Activated T-cell treated with anti-CD3 and anti-CD28 coated beads for 4 hours (primary cell): ENCODE results near the gene IRF4.

ENCODE experiments used
- DNase-seq: peaks from one replicate; pipeline ENCODE4 v3.0.0-alpha.2; 2020

The IRF4 gene

GRCh38 chr6:382883-383810 lies 8.4 kb upstream of the IRF4 start:
- DNase-seq: no peak

GRCh38 chr6:383856-384255 lies 7.7 kb upstream of the IRF4 start:
- DNase-seq: no peak

GRCh38 chr6:384898-385297 lies 6.7 kb upstream of the IRF4 start:
- DNase-seq: no peak

GRCh38 chr6:385614-386013 lies 5.9 kb upstream of the IRF4 start:
- DNase-seq: no peak

- no peak for DNase-seq
These were observed 4.8 kb upstream of the IRF4 start for GRCh38 chr6:386688-387266.

- no peak for DNase-seq
These were observed 4.2 kb upstream of the IRF4 start for GRCh38 chr6:387293-387741.

GRCh38 chr6:388202-388903 lies 3.2 kb upstream of the IRF4 start:
- DNase-seq: no peak

- DNase-seq: no peak
These were observed 2.4 kb upstream of the IRF4 start for GRCh38 chr6:389143-389542.

- DNase-seq: no peak
These were observed 1.9 kb upstream of the IRF4 start for GRCh38 chr6:389622-390021.

GRCh38 chr6:390914-391558 lies 516 bp upstream of the IRF4 start:
- DNase-seq: no peak

GRCh38 chr6:392441-393390 lies 1.2 kb downstream of the IRF4 start:
- no peak for DNase-seq

GRCh38 chr6:393391-394221 lies 2.1 kb downstream of the IRF4 start:
- DNase-seq: no peak

- no peak for DNase-seq
These were observed 3.2 kb downstream of the IRF4 start for GRCh38 chr6:394641-395289.

GRCh38 chr6:395432-396125 lies 4.0 kb downstream of the IRF4 start:
- DNase-seq: no peak

GRCh38 chr6:396126-396520 lies 4.6 kb downstream of the IRF4 start:
- no peak for DNase-seq

- DNase-seq: no peak
These were observed 5.5 kb downstream of the IRF4 start for GRCh38 chr6:397056-397455.

GRCh38 chr6:397604-398003 lies 6.1 kb downstream of the IRF4 start:
- no peak for DNase-seq

GRCh38 chr6:398065-398464 lies 6.5 kb downstream of the IRF4 start:
- DNase-seq: no peak

- no peak for DNase-seq
These were observed 7.1 kb downstream of the IRF4 start for GRCh38 chr6:398558-399078.
